Nephron (organoid): ENCODE measurements around the gene MUSTN1.
A peak's percentile ranks its signal among the peaks of the same experiment; 100 is the strongest.

Experiments
- H3K27ac Mint-ChIP-seq, 3 experiments: 2 replicates each; pipeline ENCODE4 v1.8.0; 2020; ENCODE audit warnings: mixed read lengths in 3 of 3, mild to moderate bottlenecking in 2 of 3, moderate library complexity in 1 of 3
- H3K27me3 Mint-ChIP-seq: 2 replicates; pipeline ENCODE4 v1.8.0; 2021; ENCODE audit warnings: low read depth, mild to moderate bottlenecking, moderate library complexity, mixed read lengths
- H3K36me3 Mint-ChIP-seq: 2 replicates; pipeline ENCODE4 v1.8.0; 2020; ENCODE audit warnings: low read depth, mixed read lengths
- H3K4me1 Mint-ChIP-seq: 2 replicates; pipeline ENCODE4 v1.8.0; 2020; ENCODE audit warnings: mixed read lengths
- H3K4me3 Mint-ChIP-seq, 3 experiments: 2 replicates each; pipeline ENCODE4 v1.8.0; 2020; ENCODE audit warnings: mild to moderate bottlenecking in 3 of 3, mixed read lengths in 3 of 3, moderate library complexity in 2 of 3
- H3K9me3 Mint-ChIP-seq: 2 replicates; pipeline ENCODE4 v1.8.0; 2020; ENCODE audit warnings: mixed read lengths
- CTCF ChIP-seq, 3 experiments: fragments of 200-600 bp; sonication (generic); IDR thresholded peaks; one replicate each; pipeline ENCODE4 v1.5.0; 2021; ENCODE audit warnings: antibody characterized with exemption in 3 of 3; ENCODE audit not compliant: unreplicated experiment in 3 of 3

Gene MUSTN1

DNA sequence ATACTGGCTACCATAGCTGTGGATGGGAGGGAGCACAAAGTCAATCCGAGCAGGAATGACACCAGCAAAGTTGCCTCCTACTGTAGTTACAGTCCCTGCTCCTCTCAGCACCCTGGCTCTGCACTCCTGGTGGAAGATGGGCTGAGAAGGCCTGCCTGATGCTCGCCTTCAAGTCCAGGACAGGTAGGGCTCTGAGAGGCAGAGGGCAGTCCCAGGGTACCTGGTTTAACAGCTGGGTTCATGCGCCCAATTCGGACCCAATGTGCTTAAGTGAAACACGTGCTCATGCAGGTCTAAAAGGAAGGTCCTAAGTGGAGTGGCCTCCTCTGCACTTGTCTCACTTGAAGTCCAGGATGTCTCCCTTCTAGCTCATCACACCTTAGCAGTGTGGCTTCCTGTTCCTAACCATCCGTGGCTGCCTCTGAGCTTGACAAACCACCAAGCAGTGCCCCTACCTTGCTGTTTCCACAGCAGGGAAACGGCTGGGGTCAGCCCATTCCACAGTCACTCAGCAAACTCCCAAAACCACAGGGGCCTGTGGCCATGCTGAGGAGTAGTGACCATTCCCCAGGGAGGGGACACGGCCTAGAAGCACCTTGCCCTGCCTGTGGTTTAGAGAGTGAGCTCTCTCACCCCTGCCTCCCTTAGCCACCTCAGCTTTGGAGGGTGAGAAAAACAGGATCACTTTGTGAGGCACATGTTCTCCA lies 3.9 kb upstream of the MUSTN1 start:
- H3K27ac Mint-ChIP-seq: no peak overlapping the region
- H3K4me3 Mint-ChIP-seq: no peak overlapping the region
- H3K9me3 Mint-ChIP-seq: no peaks in the 10 kb centered on the region
- TF ChIP-seq CTCF (IDR thresholded peaks at IDR 0.05; ENCODE audit: unreplicated experiment in 3 of 3): no peak
- peaks cover 3% of the 10 kb centered on the region for H3K36me3 Mint-ChIP-seq
- peaks cover 54% of the 10 kb centered on the region for H3K4me1 Mint-ChIP-seq
- no peaks in the 10 kb centered on the region for H3K27me3 Mint-ChIP-seq

- Mint-ChIP-seq H3K27me3 (no peaks in the 10 kb centered on the region), H3K9me3 (no peaks in the 10 kb centered on the region), H3K4me3 (peak overlapping the region in 1 of 3 experiments; percentile 48), H3K36me3 (peaks cover 3% of the 10 kb centered on the region), H3K27ac (peak overlapping the region in 1 of 3 experiments; percentile 84), H3K4me1 (peaks cover 54% of the 10 kb centered on the region)
- no peak for TF ChIP-seq CTCF (IDR thresholded peaks at IDR 0.05; ENCODE audit: unreplicated experiment in 3 of 3)
These were observed 2.2 kb upstream of the MUSTN1 start for GRCh38 chr3:52836986-52837385.

DNA sequence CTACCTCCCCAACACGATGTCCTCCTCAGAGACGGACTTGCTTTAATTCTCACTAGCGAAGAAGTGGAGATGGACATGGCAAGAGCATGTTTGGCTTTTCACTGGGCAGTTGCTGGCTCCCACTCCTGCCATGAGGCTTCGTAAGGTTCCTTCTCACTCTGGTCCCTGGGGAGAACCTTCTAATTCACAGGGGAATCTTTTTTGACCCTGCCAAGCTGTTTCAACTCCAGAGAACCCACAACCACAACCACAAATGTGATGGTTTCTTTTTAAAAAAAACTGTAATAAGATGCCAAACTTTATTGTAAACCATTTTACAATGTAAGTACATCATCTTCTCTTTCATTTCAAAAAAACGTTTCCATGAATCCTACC lies 1.6 kb upstream of the MUSTN1 start:
- Mint-ChIP-seq H3K4me1 (peaks cover 54% of the 10 kb centered on the region), H3K27me3 (no peaks in the 10 kb centered on the region), H3K27ac (peak overlapping the region in 1 of 3 experiments; percentile 84), H3K4me3 (peak overlapping the region in 1 of 3 experiments; percentile 48), H3K36me3 (peaks cover under 1% of the 10 kb centered on the region), H3K9me3 (no peaks in the 10 kb centered on the region)
- no peak for TF ChIP-seq CTCF (IDR thresholded peaks at IDR 0.05; ENCODE audit: unreplicated experiment in 3 of 3)

DNA sequence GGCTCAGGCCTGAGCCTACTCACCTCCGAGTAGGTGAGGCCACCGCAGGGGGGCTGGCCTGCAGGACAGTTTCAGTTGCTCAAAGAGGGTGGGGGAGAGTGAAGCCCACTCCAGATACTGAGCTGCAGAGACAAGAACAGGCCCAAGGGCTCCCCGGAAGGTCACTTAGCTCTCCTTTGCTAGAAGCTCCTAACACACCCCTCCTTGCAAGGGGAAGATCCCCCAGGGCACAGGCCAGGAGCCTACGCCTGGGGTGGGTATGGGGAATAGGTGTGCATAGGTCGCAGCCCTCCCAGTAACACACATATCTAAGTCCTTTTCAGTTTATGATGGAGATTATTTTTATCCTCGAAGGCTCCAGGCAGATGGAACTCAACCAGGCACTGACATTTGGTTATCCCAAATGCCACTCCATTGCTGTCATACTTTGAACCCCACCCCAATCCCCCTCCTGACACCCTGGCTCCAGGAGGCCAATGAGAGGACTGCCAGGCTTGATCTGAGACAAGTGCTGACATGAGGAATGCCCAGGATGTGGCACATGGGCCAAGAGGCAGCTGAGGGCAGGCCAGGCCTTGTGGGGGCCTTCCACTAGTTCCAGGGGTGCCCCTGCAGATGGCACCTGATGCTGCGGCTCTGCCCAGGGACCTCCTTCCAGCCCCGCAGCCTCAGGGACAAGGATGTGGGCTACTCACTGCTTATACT lies 1.1 kb upstream of the MUSTN1 start:
- Mint-ChIP-seq H3K36me3 (no peaks in the 10 kb centered on the region), H3K4me3 (no peak overlapping the region), H3K27ac (peak overlapping the region in 1 of 3 experiments; percentile 27), H3K27me3 (no peaks in the 10 kb centered on the region), H3K4me1 (peaks cover 52% of the 10 kb centered on the region), H3K9me3 (no peaks in the 10 kb centered on the region)
- no peak for TF ChIP-seq CTCF (IDR thresholded peaks at IDR 0.05; ENCODE audit: unreplicated experiment in 3 of 3)

DNA sequence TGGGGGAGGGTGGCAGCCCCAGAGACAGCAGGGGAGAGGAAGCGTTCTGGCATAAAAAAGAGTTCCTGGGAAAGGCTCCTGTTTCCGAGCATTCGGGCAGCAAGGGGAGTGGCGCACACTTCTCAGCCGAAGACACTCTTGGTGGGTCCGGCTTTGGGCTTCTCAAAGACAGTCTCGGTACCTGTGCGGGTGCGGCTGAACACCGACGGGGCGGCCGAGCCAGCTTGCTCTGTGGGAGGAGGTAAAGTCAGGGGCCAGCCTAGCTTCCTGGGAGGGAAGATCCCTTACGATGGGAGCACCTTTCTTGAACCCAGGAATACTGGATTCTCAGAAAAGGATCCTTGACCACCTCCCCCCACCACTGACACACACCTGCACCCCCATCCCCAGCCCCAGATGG lies 1.6 kb downstream of the MUSTN1 start:
- TF ChIP-seq CTCF (IDR thresholded peaks at IDR 0.05; ENCODE audit: unreplicated experiment in 3 of 3): no peak
- Mint-ChIP-seq H3K4me3 (peak overlapping the region in 1 of 3 experiments; percentile 87), H3K27me3 (no peaks in the 10 kb centered on the region), H3K4me1 (peaks cover 51% of the 10 kb centered on the region), H3K27ac (no peak overlapping the region), H3K36me3 (no peaks in the 10 kb centered on the region), H3K9me3 (no peaks in the 10 kb centered on the region)
